GM11168 (cell line): ENCODE measurements around the gene AMN.

Experiments used
- in situ Hi-C: fragments of 300-500 bp; cut with MboI; formaldehyde crosslinking; loops from one replicate; pipeline ENCODE4 v1.12.0; 2022; ENCODE audit warnings: low sequenced_read_pairs; ENCODE audit not compliant: unreplicated experiment

The AMN gene

GRCh38 chr14:102898298-102898697 lies 24.2 kb upstream of the AMN start:
- in situ Hi-C loops: no loop called here

- in situ Hi-C loops: no loop called here
Measured at GRCh38 chr14:102898776-102899515, 23.5 kb upstream of the AMN start.

- in situ Hi-C loops: no loop called here
Measured at GRCh38 chr14:102899516-102899900, 23.0 kb upstream of the AMN start.

GRCh38 chr14:102900631-102901571 lies 21.6 kb upstream of the AMN start:
- in situ Hi-C loops: no loop called here

GRCh38 chr14:102901633-102902032 lies 20.8 kb upstream of the AMN start:
- in situ Hi-C loops: no loop called here

- in situ Hi-C loops: no loop called here
Measured at GRCh38 chr14:102902086-102902485, 20.4 kb upstream of the AMN start.

GRCh38 chr14:102902523-102903247 lies 19.8 kb upstream of the AMN start:
- in situ Hi-C loops: no loop called here

- in situ Hi-C loops: no loop called here
Measured at GRCh38 chr14:102903248-102903888, 19.1 kb upstream of the AMN start.

GRCh38 chr14:102903889-102904512 lies 18.5 kb upstream of the AMN start:
- in situ Hi-C loops: no loop called here

- in situ Hi-C loops: no loop called here
Measured at GRCh38 chr14:102905116-102906108, 17.1 kb upstream of the AMN start.

- in situ Hi-C loops: no loop called here
Measured at GRCh38 chr14:102906616-102907302, 15.7 kb upstream of the AMN start.

- in situ Hi-C loops: no loop called here
Measured at GRCh38 chr14:102907303-102907844, 15.1 kb upstream of the AMN start.

GRCh38 chr14:102907980-102908730 lies 14.3 kb upstream of the AMN start:
- in situ Hi-C loops: no loop called here

GRCh38 chr14:102908766-102909455 lies 13.6 kb upstream of the AMN start:
- in situ Hi-C loops: no loop called here

- in situ Hi-C loops: no loop called here
Measured at GRCh38 chr14:102909462-102909861, 13.0 kb upstream of the AMN start.

GRCh38 chr14:102909911-102910310 lies 12.6 kb upstream of the AMN start:
- in situ Hi-C loops: no loop called here

GRCh38 chr14:102910442-102910841 lies 12.0 kb upstream of the AMN start:
- in situ Hi-C loops: no loop called here
